Endothelial cell of umbilical vein (primary cell): ENCODE results near the gene TSPAN9. TPM values are rescaled to one million over a fixed set of nuclear protein-coding genes. Genes with fewer than 3 reads are reported as not detected.

Experiments used
- BruUV-seq: library from RNA; stranded (reverse); fragments of 400-500 nt; replicated peaks from 2 replicates; lab custom pipeline; 2021; lab: Mats Ljungman, UMichigan
- CTCF ChIA-PET: fragments of 300-600, 350-600 bp; sonication (Branson Sonifier 250); formaldehyde crosslinking; loops from one replicate; lab custom pipeline; 2021; ENCODE audit warnings: antibody characterized with exemption, inconsistent platforms; lab: Charles Lee
- POLR2A ChIA-PET: fragments of 300-600, 350-600 bp; sonication (Branson Sonifier 250); formaldehyde crosslinking; loops from one replicate; lab custom pipeline; 2021; ENCODE audit warnings: antibody characterized with exemption, inconsistent platforms; lab: Charles Lee
- DNase-seq: peaks from one replicate; pipeline ENCODE4 v3.0.0-alpha.2; 2011; ENCODE audit warnings: low read depth, low spot score
- FAIRE-seq: peaks from 2 replicates; lab custom pipeline; 2011; peaks lifted over from hg19 to GRCh38; lab: Jason Lieb, UNC
- H2AFZ ChIP-seq: 2 replicates; pipeline ENCODE4 v1.6.0; 2012; ENCODE audit warnings: low read depth, low read length, control low read depth, inconsistent platforms
- H3K27ac ChIP-seq: 2 replicates; pipeline ENCODE4 v1.5.1; 2011; ENCODE audit warnings: low read depth, mild to moderate bottlenecking, control low read depth, low read length, moderate library complexity; ENCODE audit not compliant: insufficient read depth
- H3K27me3 ChIP-seq, 2 experiments: 2 replicates each; pipeline versions ENCODE4 v1.6.0 to v1.6.1; 2011; ENCODE audit warnings: low read length in 2 of 2, mixed read lengths in 1 of 2; ENCODE audit not compliant: control insufficient read depth in 2 of 2, insufficient read depth in 2 of 2
- H3K36me3 ChIP-seq, 2 experiments: 2 replicates in 1 of 2; 3 replicates in 1 of 2; pipeline ENCODE4 v1.5.1; 2011; ENCODE audit warnings: low read length in 2 of 2, mild to moderate bottlenecking in 1 of 2, moderate library complexity in 1 of 2; ENCODE audit not compliant: control insufficient read depth in 2 of 2, insufficient read depth in 2 of 2; ENCODE audit errors: extremely low read depth in 1 of 2
- H3K4me1 ChIP-seq: 3 replicates; pipeline ENCODE4 v1.5.1; 2011; ENCODE audit warnings: mild to moderate bottlenecking, low read length; ENCODE audit not compliant: control insufficient read depth, insufficient read depth; ENCODE audit errors: extremely low read depth
- H3K4me2 ChIP-seq: 2 replicates; pipeline ENCODE4 v1.6.1; 2011; ENCODE audit warnings: low read length, control low read depth, mixed read lengths; ENCODE audit not compliant: insufficient read depth
- H3K4me3 ChIP-seq, 3 experiments: fragments of 200-600 bp in 1 of 3; sonication (generic), shearing (Covaris generic) in 1 of 3; replicated peaks in 1 of 3; 2 replicates each; pipeline ENCODE4 v1.5.1; 2011 to 2016; ENCODE audit warnings: control low read depth in 3 of 3, low read length in 3 of 3, mild to moderate bottlenecking in 2 of 3, inconsistent platforms in 1 of 3, low read depth in 1 of 3, moderate library complexity in 1 of 3; ENCODE audit not compliant: insufficient read depth in 1 of 3
- H3K79me2 ChIP-seq: 2 replicates; pipeline ENCODE4 v1.6.0; 2012; ENCODE audit warnings: low read length, inconsistent platforms; ENCODE audit not compliant: control insufficient read depth, insufficient read depth
- H3K9ac ChIP-seq: replicated peaks from 2 replicates; pipeline ENCODE3; 2011; ENCODE audit warnings: low read length, control low read depth; ENCODE audit not compliant: insufficient read depth; ENCODE audit errors: extremely low read depth
- H3K9me1 ChIP-seq: replicated peaks from 3 replicates; pipeline ENCODE4 v1.6.0; 2011; ENCODE audit warnings: mild to moderate bottlenecking, low read length; ENCODE audit not compliant: control insufficient read depth, insufficient read depth; ENCODE audit errors: extremely low read depth
- H3K9me3 ChIP-seq: replicated peaks from 2 replicates; pipeline ENCODE4 v1.5.1; 2012; ENCODE audit warnings: low read length, inconsistent platforms; ENCODE audit not compliant: control insufficient read depth, insufficient read depth
- H4K20me1 ChIP-seq: replicated peaks from 2 replicates; pipeline ENCODE3; 2011; ENCODE audit warnings: mild to moderate bottlenecking, low read length; ENCODE audit not compliant: control insufficient read depth, insufficient read depth; ENCODE audit errors: extremely low read depth
- EZH2 ChIP-seq: IDR thresholded peaks from 2 replicates; pipeline ENCODE4 v1.6.1; 2012; ENCODE audit warnings: borderline replicate concordance, low read depth, mild to moderate bottlenecking, moderate library complexity, low read length, inconsistent platforms; ENCODE audit not compliant: severe bottlenecking
- FOS ChIP-seq: IDR thresholded peaks from 2 replicates; pipeline ENCODE4 v1.6.1; 2011; ENCODE audit warnings: mild to moderate bottlenecking, low read length, moderate library complexity, borderline replicate concordance; ENCODE audit not compliant: insufficient read depth
- GATA2 ChIP-seq: IDR thresholded peaks from 2 replicates; pipeline ENCODE4 v1.7.0; 2011; ENCODE audit warnings: low read depth, mild to moderate bottlenecking, moderate library complexity, mixed read lengths, low read length; ENCODE audit not compliant: insufficient read length, insufficient read depth
- JUN ChIP-seq: IDR thresholded peaks from 2 replicates; pipeline ENCODE4 v1.6.1; 2011; ENCODE audit warnings: borderline replicate concordance, low read depth; ENCODE audit not compliant: insufficient read length, insufficient read depth
- MYC ChIP-seq: IDR thresholded peaks from one replicate; pipeline ENCODE4 v1.6.1; 2011; ENCODE audit warnings: mild to moderate bottlenecking, low read depth, low read length
- POLR2A ChIP-seq: IDR thresholded peaks from 2 replicates; pipeline ENCODE4 v1.6.1; 2012; ENCODE audit warnings: low read depth, mild to moderate bottlenecking, control low read depth, low read length
- dilution Hi-C: fragments of 300-500 bp; cut with MboI; formaldehyde crosslinking; loops from one replicate; pipeline ENCODE4 v1.15.0; 2019; ENCODE audit warnings: low sequenced_read_pairs; ENCODE audit not compliant: extremely low pct_ligation_motif_present
- intact Hi-C: fragments of 100-400 bp; cut with micrococcal nuclease; formaldehyde crosslinking; loops from one replicate; pipeline ENCODE4 v1.10.0; 2022
- polyA plus RNA-seq, 4 experiments: library from polyadenylated mRNA; depleted of rRNA in 3 of 4; stranded (reverse) in 3 of 4; unstranded in 1 of 4; fragments of >200 nt; gene quantifications; 2 replicates each; pipeline versions ENCODE4 v1.2.1 to v1.2.3, GENCODE V29; 2011 to 2012; ENCODE audit warnings: missing spikeins in 1 of 4
- total RNA-seq: library from RNA; stranded (reverse); gene quantifications from 2 replicates; pipeline ENCODE4 v1.2.3, GENCODE V29; 2021
- TF ChIP-seq, protein P1 (sequence below): IDR thresholded peaks from 2 replicates; pipeline ENCODE4 v1.6.1; 2011; ENCODE audit not compliant: insufficient read depth, insufficient read length

TSPAN9 gene
- total and polyA plus RNA-seq, 2 donors (not counting 3 experiments of a cell fraction or from before 2014, with no cell fraction given), result 43.3 to 66.8 TPM

DNA sequence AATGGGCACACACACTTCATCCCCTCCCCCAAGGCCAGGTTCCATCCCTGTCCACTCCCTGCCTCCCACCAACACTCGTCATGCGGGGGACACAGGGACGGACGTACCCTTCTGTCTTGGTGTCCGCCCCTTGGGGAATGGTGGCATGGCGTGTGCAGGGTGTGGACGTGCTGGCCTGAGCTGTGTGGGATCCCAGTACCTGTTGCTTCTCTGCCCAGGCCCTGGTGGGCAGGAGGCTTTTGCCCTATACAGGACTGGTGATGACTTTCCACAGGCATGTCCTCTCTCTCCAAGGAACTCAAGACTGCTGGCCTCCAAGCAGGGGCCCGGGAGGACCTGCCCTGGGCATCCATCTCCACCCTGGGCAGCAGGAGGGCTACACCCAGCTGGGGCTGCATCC is 218.0 kb downstream of the TSPAN9 start:
- no peak for DNase-seq
- Histone ChIP-seq H3K9me3 (no peaks in the 10 kb centered on the region), H2AFZ (no peak overlapping the region), H3K4me2 (no peak overlapping the region), H3K4me1 (peaks cover 8% of the 10 kb centered on the region), H3K27me3 (no peaks in the 10 kb centered on the region), H3K79me2 (no peaks in the 10 kb centered on the region), H3K9me1 (no peaks in the 10 kb centered on the region), H3K4me3 (no peak overlapping the region), H4K20me1 (no peaks in the 10 kb centered on the region), H3K36me3 (no peaks in the 10 kb centered on the region), H3K9ac (no peak overlapping the region), H3K27ac (no peak overlapping the region)
- BruUV-seq, result no TSS peak
- TF ChIP-seq JUN, result no peak
- TF ChIP-seq GATA2, result no peak
- no peak for TF ChIP-seq POLR2A
- TF ChIP-seq, protein P1, sequence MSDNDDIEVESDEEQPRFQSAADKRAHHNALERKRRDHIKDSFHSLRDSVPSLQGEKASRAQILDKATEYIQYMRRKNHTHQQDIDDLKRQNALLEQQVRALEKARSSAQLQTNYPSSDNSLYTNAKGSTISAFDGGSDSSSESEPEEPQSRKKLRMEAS, result no peak
- no peak for TF ChIP-seq FOS
- TF ChIP-seq MYC, result no peak
- TF ChIP-seq EZH2, result no peak
- dilution Hi-C loops, result no loop called here
- intact Hi-C loops, result no loop called here
- CTCF ChIA-PET, result interaction anchor here (0.9 to 1.2 kb wide), 5 partner anchors 18 to 509 kb away, joined by 3 to 8 read pairs (median 3); no protein-coding TSS in a partner anchor
- no peak for FAIRE-seq
- POLR2A ChIA-PET, result interaction anchor here (0.6 kb wide), 1 partner anchor 75 kb away, joined by 3 read pairs; no protein-coding TSS in a partner anchor
